Measurements from ENCODE around the gene ENPP3.

- TF ChIP-seq CTCF (IDR thresholded peaks at IDR 0.05; ENCODE audit: borderline replicate concordance, extremely low read depth, low read length, poor library complexity, severe bottlenecking) (no peak), EZH2 (IDR thresholded peaks at IDR 0.05; ENCODE audit: borderline replicate concordance, low read depth, low read length, severe bottlenecking) (no peak)
These were observed 99.0 kb downstream of the ENPP3 start for GRCh38 chr6:131736003-131736596.

All from DND-41 (cell line).